Psoas muscle (tissue), 8 donors: ENCODE measurements around the gene KRTAP10-1. TPM values are rescaled to one million over a fixed set of nuclear protein-coding genes. Genes with fewer than 3 reads are reported as not detected.

Experiments used
- ATAC-seq, 4 donors: fragments of 200-7000 bp; cut with Tn5 transposase; one replicate each; pipeline ENCODE4 v1.9.1; 2020; ENCODE audit warnings: moderate library complexity in 3 of 4, mild to moderate bottlenecking in 2 of 4
- DNase-seq, 2 donors: peaks; one replicate each; pipeline ENCODE4 v3.0.0-alpha.2; 2020
- H3K27ac ChIP-seq: fragments of 200-600 bp; one replicate; pipeline ENCODE4 v1.8.0; 2022
- H3K27me3 ChIP-seq, 3 donors: fragments of 200-600 bp in 1 of 3; one replicate each; pipeline versions ENCODE4 v1.6.1 to v1.8.0; 2013 to 2022; ENCODE audit warnings: low read length in 2 of 3, mild to moderate bottlenecking in 2 of 3, moderate library complexity in 1 of 3; ENCODE audit not compliant: insufficient read depth in 3 of 3
- H3K36me3 ChIP-seq, 2 donors: fragments of 200-600 bp in 1 of 2; one replicate each; pipeline versions ENCODE4 v1.6.1 to v1.8.0; 2013 to 2022; ENCODE audit warnings: low read depth in 1 of 2, mild to moderate bottlenecking in 1 of 2, moderate library complexity in 1 of 2; ENCODE audit not compliant: insufficient read depth in 1 of 2
- H3K4me1 ChIP-seq: fragments of 200-600 bp; one replicate; pipeline ENCODE4 v1.8.0; 2022
- H3K4me3 ChIP-seq: fragments of 200-600 bp; one replicate; pipeline ENCODE4 v1.8.0; 2022; ENCODE audit warnings: mild to moderate bottlenecking
- H3K9me3 ChIP-seq: fragments of 200-600 bp; one replicate; pipeline ENCODE4 v1.8.0; 2022
- WGBS, 3 donors: extraction: QIAGEN DNeasy Blood & Tissue Kit; methylation state at CpG; one replicate each; pipeline versions ENCODE4 v1.1.6 to v1.1.7; 2013; 5-methylcytosine and 5-hydroxymethylcytosine counted together
- intact Hi-C, 2 donors: fragments of 100-400 bp; cut with DNase I; formaldehyde crosslinking; loops; one replicate each; pipeline versions ENCODE4 v1.11.0 to v1.14.2; 2022
- polyA plus RNA-seq, 3 donors: library from polyadenylated mRNA; stranded (reverse); fragments of 200-250 nt; gene quantifications; one replicate each; pipeline ENCODE4 v1.2.3, GENCODE V29; 2013
- total RNA-seq, 4 donors: library from RNA; stranded (reverse); fragmentation: NEBNext Ultra II Directional in 2 of 4; extraction: Animal tissue kit (Norgen Biotek cat#: 25700) in 2 of 4; gene quantifications; one replicate each; pipeline versions ENCODE4 v1.2.1 to v1.2.4, GENCODE V29; 2021 to 2023
- TF ChIP-seq, protein P1 (sequence below): fragments of 200-600 bp; IDR thresholded peaks from one replicate; pipeline ENCODE4 v1.8.0; 2022; ENCODE audit warnings: antibody characterized with exemption
- donor health status: healthy with polysubstance abuse.
- donor health status: DM: no; HTN: no; CAD: no; lungs with moderate emphysema.
- donor health status: Bipolar disorder and iron deficiency.
- donor health status: healthy.
- donor health status: DM: yes; HTN: yes; CAD: no.
- donor health status: DM: no; HTN: no; CAD: no.
- donor health status: DM: no; HTN: no; CAD: no.
- donor health status: DM: yes; HTN: yes; CAD: no.

Gene KRTAP10-1
- total and polyA plus RNA-seq, 7 donors, result not detected

DNA sequence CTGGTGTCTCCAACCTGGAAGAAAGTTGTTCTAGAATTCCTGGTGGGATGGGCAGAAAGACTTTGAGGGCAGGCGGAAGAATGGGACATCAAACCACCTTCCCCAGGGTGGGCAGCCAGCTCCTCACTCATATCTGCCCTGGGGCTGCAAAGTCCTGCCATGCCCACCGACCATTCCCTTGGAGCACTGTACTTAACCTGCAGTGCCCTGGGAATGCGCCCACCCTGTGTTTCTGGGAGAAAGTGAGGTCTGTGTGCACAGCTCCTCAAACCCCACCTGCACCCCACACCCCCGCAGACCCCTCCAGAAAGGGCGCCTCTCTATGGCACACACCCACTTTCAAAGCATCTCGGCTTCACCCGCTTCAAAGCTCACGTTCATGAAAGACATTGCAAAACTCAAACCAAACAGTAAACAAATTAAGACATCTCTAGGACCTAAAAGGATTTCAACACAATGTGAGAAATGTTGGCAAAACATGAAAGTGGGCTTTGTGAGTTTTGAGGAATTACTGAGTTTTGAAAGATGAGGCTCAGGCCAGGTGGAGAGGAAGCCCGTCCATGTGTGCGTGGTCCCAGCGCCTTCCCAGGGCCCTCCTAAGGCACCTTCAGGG is 25.1 kb downstream of the KRTAP10-1 start:
- no peak overlapping the region for H3K4me3 ChIP-seq
- peaks cover 0 to 44% (median 9%) of the 10 kb centered on the region in 3 donors for H3K27me3 ChIP-seq
- WGBS, 3 donors, result 74 to 83% (median 79%) methylated on average over 11 of the region's 11 CpGs
- intact Hi-C loops, result loop anchor here (5.0 to 10.0 kb wide), 3 partner anchors 280 to 420 kb away; no protein-coding TSS in a partner anchor
- no peaks in the 10 kb centered on the region for H3K36me3 ChIP-seq
- DNase-seq (peak in 1 of 2 donors; percentile 39), ATAC-seq (no peak)
- H3K27ac ChIP-seq, result no peak overlapping the region
- TF ChIP-seq, protein P1, sequence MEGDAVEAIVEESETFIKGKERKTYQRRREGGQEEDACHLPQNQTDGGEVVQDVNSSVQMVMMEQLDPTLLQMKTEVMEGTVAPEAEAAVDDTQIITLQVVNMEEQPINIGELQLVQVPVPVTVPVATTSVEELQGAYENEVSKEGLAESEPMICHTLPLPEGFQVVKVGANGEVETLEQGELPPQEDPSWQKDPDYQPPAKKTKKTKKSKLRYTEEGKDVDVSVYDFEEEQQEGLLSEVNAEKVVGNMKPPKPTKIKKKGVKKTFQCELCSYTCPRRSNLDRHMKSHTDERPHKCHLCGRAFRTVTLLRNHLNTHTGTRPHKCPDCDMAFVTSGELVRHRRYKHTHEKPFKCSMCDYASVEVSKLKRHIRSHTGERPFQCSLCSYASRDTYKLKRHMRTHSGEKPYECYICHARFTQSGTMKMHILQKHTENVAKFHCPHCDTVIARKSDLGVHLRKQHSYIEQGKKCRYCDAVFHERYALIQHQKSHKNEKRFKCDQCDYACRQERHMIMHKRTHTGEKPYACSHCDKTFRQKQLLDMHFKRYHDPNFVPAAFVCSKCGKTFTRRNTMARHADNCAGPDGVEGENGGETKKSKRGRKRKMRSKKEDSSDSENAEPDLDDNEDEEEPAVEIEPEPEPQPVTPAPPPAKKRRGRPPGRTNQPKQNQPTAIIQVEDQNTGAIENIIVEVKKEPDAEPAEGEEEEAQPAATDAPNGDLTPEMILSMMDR, result no peak
- H3K9me3 ChIP-seq, result no peaks in the 10 kb centered on the region
- no peaks in the 10 kb centered on the region for H3K4me1 ChIP-seq

GRCh38 chr21:44514218-44514520 is 25.8 kb downstream of the KRTAP10-1 start:
- ATAC-seq (no peak), DNase-seq (peak in 1 of 2 donors; percentile 39)
- Histone ChIP-seq H3K9me3 (no peaks in the 10 kb centered on the region), H3K4me3 (no peak overlapping the region), H3K36me3 (no peaks in the 10 kb centered on the region), H3K27me3 (peaks cover 0 to 44% (median 9%) of the 10 kb centered on the region in 3 donors), H3K4me1 (no peaks in the 10 kb centered on the region), H3K27ac (no peak overlapping the region)
- TF ChIP-seq, protein P1, result no peak
- intact Hi-C loops, result loop anchor here (5.0 to 10.0 kb wide), 3 partner anchors 281 to 421 kb away; no protein-coding TSS in a partner anchor
- 87 to 88% (median 87%) methylated on average over 7 of the region's 7 CpGs for WGBS, 3 donors

DNA sequence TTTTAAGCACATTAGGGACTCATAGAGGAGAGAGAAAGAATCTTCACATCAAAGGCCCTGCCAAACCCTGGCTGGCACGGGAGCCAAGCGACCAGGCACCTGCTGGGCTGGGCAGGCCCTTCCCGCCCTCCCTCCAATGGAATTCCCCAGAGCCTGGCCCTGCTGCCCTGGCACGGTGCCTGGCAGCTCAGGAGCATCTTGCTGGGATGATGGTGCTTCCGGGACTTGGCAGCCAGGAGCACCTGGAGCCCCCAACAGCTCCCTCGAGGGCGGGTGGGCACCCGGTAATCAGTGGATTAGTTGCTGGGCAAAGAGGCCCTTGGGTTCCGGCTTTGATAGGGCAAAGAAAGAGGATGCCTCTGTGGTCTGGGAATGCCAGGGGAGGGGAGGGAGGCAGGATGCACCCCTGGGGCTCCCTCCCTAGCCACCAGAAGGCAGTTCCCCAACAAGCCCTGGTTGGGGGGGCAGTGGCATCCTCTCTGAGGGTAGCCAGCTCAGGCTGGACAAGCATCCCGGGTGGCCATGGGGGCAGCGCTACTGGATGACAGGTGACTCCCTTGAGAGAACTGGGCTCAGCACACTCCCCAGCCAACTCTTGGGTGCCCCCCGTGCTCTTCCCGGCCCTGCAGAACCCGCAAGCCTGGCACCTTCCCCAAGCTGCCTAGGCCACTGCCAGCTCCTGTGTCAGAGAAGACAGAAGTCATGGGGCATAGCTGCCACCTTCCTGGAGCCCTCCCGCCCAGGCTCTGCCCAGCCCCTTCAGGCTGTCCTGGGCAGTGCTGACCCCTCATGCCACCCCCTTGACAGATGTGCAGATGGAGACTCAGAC is 26.4 kb downstream of the KRTAP10-1 start:
- 46 to 56% (median 50%) methylated on average over 14 to 15 of the region's 15 CpGs for WGBS, 3 donors
- peaks cover 0 to 46% (median 8%) of the 10 kb centered on the region in 3 donors for H3K27me3 ChIP-seq
- H3K4me3 ChIP-seq, result no peak overlapping the region
- TF ChIP-seq, protein P1, result no peak
- no peaks in the 10 kb centered on the region for H3K36me3 ChIP-seq
- intact Hi-C loops, result loop anchor here (5.0 to 10.0 kb wide), 3 partner anchors 281 to 421 kb away; no protein-coding TSS in a partner anchor
- no peak overlapping the region for H3K27ac ChIP-seq
- H3K4me1 ChIP-seq, result no peaks in the 10 kb centered on the region
- ATAC-seq (no peak), DNase-seq (peak in 1 of 2 donors; percentile 28)
- H3K9me3 ChIP-seq, result no peaks in the 10 kb centered on the region

GRCh38 chr21:44512496-44513388 is 27.3 kb downstream of the KRTAP10-1 start:
- WGBS, 3 donors, result 62 to 67% (median 66%) methylated on average over 21 of the region's 21 CpGs
- Histone ChIP-seq H3K36me3 (no peaks in the 10 kb centered on the region), H3K4me3 (no peak overlapping the region), H3K27ac (no peak overlapping the region), H3K9me3 (no peaks in the 10 kb centered on the region), H3K4me1 (no peaks in the 10 kb centered on the region), H3K27me3 (peaks cover 0 to 55% (median 7%) of the 10 kb centered on the region in 3 donors)
- intact Hi-C loops, result loop anchor here (5.0 to 10.0 kb wide), 3 partner anchors 282 to 422 kb away; no protein-coding TSS in a partner anchor
- TF ChIP-seq, protein P1, result no peak
- ATAC-seq (no peak), DNase-seq (peak in 1 of 2 donors; percentile 26)
